NCI-H748 treated with DMSO at 0.1 percent for 48 hours (cell line): ENCODE results near the gene ONECUT3.
"Not testable (repeated sequence)": the region's sequence is repeated elsewhere in the genome, so short reads cannot be mapped to it uniquely, and the experiment has no call there.

ENCODE experiments used
- DNase-seq: peaks from one replicate; lab custom pipeline; 2025; lab: John Stamatoyannopoulos, UW

Gene ONECUT3

DNA sequence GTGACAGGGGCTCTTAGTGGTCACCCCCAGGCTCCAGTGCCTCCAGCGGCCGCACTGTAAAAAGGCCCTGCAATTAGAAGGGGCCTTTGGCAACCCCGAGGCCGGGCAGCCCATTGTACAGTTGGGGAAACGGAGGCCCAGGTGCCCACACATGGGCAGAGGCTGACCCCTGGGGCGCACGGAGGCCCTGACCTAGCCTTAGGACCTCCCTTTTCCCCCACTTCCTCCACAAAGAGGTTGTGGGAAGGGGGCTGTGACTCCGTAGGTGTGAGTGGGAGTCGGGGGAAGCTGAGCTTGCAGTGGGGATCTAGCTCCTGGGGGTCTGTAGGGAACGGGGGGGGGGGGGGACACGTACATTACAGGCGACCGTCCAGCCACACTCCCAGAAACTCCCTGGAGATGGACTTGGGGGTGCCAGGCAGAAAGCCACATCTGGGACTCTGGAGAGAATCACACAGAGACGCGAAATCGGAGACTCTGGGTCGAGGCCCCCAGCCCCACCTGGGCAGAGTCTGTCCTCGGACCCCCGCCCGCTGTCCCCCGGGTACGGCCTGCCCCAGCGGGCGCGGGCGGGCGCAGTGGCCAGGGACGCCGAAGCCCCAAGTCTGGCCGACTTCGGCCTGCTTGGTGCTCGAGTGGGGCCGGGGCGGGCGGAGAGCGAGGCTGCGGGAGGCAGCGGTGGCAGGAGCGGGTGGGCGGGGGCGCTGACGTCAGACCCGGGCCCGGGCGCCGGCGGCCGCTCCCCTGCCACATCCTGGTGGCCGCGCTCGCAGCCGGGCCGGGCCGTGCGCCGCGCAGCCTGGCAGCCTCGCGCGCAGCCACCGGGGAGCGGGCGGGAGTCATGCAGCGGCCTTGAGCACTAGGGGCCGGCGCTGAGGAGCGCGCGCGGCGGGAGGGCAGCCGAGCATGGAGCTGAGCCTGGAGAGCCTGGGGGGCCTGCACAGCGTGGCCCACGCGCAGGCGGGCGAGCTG lies at the start of gene ONECUT3:
TSS of gene ONECUT3 (plus strand) at position 750 of the 972 bp plus-strand sequence. CDS start at position 907, 157 bp downstream.
- DNase-seq, result no peak

DNA sequence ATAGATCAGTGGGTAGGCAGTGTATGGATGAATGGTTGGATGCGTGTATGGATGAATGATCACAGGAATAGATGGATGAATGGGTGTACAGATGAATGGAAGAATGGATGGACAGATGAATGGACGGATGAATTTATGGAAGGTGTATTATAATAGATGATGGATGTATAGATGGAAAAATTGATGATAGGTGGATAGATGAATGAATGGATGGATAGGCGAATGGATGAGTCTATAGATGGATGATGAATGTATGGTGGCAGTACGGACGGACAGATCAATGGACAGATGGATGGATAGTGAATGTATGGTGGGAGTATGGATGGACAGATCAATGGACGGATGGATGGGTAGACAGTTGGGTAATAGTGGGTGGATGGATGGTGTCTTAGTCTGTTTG lies 49.0 kb upstream of the ONECUT3 start:
- no peak for DNase-seq

DNA sequence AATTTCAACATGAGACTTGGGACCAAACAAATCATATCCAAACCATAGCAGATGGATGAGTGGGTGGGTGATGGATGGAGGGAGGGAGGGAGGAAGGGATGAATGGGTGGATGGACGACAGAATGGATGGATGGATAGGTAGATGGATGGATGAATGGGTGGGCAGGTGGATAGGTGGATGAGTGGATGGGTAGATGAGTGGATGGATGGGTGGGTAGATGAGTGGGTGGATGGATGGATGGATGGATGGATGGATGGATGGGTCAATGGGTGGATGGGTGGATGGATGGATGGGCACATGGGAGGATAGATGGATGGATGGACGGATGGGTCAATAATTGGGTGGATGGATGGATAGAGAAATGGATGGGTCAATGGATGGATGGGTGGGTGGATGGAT lies 47.9 kb upstream of the ONECUT3 start:
- no peak for DNase-seq

DNA sequence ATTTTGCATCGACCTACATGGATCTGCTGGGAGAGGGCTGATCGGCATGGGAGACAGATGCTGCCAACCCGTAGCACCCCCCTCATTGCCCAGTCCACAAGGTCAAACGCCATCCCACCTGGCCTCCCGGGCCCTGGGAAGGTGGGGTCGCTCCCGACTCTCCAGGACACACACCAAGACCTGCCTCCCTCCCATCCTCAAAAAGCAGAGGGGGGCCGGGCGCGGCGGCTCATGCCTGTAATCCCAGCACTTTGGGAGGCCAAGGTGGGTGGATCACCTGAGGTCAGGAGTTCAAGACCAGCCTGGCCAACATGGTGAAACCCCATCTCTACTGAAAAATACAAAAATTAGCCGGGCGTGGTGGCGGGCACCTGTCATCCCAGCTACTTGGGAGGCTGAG lies 46.7 kb upstream of the ONECUT3 start:
- DNase-seq, result not testable (repeated sequence)

DNA sequence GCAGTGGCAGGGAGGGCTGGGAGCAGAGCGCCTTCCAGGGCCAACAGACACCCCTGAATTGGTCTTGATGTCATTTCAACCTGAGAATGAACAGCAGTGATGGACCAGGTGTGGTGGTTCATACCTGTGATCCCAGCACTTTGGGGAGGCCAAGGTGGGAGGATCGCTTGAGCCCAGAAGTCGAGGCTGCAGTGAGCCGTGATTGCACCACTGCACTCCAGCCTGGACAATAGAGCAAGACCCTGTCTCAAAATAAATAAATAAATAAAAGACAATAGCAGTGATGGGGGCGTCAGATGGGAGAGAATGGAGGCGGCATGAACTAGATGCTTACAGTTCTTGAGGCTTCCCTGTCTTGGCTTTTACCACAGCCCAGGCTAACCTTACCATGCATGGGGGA lies 46.1 kb upstream of the ONECUT3 start:
- DNase-seq, result no peak

DNA sequence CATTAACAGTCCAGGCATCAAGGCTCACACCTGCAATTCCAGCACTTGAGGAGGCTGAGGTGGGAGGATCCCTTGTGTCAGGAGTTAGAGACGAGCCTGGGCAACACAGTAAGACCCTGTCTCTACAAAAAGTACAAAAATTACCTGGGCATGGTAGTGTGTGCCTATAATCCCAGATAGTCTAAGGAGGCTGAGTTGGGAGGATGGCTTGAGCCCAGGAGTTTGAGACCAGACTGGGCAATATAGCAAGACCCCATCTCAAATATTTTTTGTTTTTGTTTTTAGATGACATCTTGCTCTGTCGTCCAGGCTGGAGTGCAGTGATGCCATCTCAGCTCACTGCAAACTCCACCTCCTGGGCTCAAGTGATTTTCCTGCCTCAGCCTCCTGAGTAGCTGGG lies 40.1 kb upstream of the ONECUT3 start:
- DNase-seq, result no peak

DNA sequence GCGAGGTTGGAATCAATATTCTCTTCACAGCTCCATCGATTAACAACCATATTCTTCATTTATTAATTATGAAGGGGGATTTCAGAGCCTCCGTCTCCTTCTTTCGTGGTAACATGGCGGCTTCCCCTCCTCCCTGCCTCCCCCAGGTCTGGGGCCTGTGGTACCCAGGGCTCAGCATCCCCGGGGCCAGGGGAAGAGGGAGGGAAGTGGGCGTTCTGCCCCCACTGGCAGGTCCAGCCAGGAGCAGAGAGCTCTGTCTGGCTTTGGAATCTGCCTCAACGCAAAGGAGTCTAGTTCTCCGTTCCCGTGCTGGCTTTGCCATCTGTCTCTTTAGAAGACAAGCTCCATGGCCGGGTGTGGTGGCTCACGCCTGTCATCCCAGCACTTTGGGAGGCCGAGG lies 37.8 kb upstream of the ONECUT3 start:
- no peak for DNase-seq

DNA sequence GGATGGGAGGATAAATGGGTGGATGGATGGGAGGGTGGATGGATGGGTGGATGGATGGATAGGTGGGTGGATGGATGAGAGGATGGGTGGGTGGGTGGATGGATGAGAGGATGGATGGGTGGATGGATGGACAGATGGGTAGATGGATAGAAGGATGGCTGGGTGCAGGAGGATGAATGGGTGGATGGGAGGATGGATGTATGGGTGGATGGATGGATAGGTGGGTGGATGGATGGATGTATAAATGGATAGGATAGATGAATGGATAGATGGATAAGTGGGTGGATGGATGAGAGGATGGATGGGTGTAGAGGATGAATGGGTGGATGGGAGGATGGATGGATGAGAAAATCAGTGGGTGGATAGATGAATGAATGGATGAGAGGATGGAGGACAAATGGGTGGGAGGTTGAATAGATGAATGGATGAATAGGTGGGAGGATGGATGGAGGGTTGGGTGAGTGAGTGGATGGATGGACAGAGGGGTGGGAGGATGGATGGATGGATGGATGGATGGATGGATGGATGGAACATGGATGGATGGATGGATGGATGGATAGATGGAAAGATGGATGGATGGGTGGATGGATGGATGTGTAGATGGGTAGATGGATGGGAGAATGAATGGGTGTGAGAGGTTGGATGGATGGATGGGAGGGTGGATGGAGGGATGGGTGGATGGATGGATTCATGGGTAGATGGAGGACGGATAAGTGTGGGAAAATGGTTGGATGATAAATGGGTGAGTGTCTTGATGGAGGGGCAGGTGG lies 35.9 kb upstream of the ONECUT3 start:
- no peak for DNase-seq

DNA sequence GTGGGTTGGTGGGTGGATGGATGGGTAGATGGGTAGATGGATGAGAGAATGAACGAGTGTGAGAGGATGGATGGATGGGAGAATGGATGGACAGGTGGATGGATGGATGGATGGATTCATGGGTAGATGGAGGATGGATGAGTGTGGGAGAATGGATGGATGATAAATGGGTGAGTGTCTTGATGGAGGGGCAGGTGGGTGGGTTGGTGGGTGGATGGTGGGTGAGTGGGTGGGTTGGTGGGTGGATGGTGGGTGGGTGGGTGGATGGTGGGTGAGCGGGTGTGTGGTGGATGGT lies 35.4 kb upstream of the ONECUT3 start:
- DNase-seq, result no peak

DNA sequence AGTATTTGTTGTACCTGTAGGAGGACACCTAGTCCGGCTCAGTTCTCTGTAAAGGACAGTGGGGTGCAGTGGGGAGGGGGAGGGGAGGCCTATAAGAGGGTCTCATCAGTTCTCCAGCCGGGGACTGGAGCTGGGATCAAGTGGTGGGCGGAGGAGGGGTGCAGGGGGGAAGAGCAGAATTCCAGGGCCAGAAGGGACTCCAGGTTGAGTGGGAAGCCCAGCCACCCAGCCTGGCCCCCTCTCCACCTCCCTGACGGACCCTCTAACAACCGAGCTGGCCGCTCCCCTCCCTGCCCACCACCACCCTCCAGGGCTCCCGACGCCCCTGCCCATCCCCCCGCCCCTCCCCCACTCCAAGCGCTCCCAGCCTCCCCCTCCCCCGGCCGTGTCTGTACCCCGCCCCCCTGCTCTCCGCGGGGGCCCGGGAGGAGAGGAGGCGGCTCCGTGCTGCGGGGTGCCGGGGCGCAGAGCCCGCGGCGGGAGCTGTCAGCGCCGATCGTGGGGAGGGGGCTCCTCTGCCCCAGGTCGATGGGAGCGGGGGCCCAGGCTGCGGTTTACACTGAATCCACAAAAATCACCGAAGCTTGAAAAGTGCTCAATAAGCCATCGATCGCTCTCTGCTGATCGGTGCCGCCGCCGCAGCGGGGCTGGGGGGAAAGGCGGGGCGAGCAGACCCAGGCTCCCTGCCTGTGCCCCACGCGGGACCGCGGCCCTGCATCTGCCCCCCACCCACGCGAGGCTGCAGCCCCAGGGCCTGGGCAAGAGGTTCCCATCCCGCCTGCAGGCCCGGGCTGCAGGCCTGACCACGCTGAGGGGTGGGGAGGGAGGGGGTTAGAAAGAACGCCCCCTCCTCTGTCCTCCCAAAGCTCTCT lies 34.6 kb upstream of the ONECUT3 start:
- no peak for DNase-seq

DNA sequence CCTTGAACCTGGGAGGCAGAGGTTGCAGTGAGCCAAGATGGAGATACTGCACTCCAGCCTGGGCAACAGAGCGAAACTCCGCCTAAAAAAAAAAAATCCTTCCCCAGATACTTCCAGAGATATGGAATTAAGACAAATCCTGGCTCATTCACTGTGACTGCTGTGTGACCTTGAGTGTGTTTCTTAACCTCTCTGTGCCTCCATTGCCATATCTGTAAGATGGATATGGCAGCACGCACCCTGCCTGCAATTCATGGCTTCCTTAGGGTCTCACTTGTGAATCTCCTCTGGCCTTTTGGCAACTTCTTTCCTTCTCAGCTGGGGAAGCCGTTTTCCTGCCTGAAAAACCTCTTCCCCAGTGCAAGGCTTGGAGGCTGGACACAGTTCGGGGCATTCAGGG lies 33.8 kb upstream of the ONECUT3 start:
- no peak for DNase-seq

DNA sequence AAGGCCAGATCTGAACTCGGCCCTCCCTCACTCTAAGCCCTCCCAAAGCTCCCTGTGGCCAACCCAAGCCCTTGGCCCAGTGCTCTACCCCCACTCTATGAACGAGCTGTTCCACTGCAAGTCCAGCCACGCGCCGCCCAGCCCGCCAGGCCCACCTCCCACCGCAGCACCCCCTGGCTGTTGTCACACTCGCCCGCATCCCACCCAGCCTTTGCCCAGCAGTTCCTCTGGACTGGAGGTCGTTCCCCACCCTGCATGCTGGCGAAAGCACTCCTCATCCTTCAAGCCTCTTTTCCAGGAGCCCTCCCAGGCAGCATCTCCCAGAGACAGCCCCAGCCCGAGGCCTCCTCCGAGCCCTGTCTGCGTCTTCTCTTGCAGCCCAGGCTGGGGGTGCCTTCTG lies 33.1 kb upstream of the ONECUT3 start:
- DNase-seq, result no peak

DNA sequence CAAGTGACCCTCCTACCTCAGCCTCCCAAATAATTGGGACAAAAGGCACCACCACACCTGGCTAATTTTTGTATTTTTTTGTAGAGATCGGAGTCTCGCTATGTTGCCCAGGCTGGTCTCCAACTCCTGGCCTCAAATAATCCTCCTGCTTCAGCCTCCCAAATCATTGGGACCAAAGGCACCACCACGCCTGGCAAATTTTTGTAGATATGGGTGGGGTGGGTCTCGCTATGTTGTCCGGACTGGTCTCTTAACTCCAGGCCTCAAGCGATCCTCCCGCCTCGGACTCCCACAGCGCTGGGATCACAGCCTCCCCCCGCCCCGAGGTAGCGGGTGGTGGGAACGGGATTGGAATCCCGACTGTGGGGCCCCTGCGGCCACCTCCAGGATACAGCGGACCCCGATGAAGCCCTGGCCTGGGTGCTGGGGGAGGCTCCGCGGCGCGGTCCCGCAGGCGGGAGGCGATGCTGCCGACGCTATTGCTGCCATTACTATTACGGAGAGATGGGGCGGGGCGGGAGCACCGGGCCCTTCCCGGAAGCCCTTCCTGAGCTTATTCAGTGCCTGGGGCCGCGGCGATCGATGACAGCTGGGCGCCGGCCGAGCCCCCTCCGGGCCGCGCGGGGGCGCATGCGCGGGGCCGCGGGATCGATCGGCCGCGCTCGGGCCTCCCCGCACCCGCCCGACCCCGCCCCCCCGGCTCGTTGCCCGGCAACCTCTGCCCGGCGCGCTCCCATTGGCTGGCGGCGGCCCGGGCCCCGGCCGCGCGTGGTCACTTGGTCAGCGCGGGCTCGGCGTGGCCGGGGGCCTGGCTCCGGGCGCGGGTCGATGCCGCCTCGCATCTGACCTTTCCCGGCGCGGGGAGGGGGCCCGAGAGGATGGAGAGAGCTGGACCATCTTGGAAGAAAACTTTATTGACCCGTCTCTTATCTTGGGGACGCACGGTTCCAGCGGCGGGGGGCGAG lies 27.9 kb upstream of the ONECUT3 start:
- DNase-seq, result peak; percentile 16

DNA sequence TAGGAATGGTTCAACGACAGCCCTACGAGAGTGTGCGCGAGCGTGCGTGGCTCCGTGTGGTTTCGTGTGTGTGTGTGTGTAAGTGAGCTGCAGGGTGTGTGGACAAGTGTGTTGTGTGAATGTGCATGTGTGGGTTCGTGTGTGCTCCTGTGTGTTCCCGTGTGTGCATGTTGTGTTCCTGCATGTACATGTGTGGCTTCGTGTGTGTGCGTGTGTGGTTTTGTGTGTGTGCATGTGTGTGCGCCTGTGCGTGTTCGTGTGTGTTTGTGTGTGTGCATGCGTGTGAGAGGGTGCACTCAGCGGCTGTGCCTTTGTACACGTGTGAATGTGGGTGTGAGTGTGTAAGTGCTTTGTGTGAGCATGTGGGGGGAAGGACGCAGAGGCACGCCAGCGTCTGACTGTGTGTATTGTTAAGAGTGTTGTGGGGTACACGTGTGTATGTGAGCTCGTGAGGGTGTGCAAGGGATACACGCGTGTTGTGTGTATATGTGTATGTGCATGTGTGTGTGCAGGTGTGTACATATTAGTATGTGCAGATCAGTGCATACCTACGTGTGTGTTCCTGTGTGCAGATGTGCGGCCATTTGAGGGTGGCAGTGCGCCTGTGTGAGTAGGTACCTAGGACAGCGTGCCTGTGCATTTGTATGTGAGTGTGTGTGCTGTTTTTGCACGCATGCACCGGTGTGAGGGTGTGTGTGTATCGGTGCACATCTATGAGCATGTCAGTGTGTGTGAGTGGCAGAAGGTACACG lies 24.3 kb upstream of the ONECUT3 start:
- no peak for DNase-seq

DNA sequence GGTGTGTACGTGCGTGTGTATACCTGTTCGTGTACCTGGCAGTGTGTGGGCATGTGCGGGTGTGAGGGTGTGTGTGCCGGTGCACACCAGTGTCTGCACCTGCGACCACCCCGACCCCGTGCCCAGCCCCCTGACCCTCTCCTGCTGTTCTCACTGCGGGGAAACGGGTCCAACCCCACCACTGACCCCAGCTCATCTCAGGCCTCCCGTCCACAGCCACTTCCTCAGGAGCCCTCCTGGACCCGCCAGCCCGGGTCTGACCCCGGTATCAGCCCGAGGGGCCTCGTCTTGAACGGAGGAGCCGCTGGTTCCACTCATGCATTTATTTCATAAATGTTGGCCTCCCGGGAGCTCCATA lies 23.8 kb upstream of the ONECUT3 start:
- no peak for DNase-seq

DNA sequence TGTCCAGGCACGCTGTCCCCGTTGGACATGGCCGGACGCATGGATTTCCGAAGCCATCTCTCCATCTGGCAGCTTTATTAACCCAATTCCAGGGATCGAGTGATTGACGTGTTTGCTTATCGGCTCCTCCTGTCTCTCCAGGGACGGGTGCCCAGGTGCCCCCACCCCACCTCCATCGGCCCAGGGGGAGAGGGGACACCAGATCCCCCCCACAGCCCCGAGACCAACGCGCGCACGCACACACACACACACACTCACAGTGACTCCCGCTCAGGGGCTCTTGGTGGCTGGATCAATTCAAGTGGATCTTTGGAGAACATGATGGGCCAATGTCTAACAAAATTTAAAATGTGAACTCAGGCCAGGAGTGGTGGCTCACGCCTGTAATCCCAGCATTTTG lies 23.1 kb upstream of the ONECUT3 start:
- DNase-seq, result no peak

DNA sequence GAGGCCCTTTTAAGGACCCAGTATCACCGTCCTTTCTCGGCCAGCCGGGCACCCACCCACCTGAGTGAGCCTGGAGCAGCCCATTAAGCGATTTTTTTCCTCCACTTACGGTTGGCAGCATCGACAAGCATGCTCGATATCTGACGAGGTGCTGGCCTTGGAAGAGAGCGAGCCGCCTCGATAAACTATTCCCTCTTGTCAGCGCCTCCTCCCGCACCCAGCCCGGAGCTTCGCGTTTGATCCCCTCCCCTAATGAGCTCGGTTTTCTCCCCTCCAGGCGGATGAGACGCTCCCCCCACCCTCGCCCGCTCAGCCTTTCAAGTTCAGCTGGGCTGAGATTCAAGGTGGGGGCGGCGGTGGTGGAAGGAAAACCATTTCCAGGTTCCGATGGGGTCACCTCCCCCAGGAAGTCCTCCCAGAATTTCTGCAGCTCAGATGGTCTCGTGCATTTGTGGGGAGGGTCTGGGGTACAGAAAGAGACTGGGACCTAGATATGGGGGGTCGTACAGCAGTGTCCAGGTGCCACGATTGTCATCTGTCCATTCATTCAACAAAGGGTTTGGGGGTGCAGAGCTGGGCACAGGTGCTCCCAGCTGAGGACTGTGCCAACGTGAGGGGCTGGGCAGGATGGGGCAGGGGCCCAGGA lies 18.9 kb upstream of the ONECUT3 start:
- no peak for DNase-seq

DNA sequence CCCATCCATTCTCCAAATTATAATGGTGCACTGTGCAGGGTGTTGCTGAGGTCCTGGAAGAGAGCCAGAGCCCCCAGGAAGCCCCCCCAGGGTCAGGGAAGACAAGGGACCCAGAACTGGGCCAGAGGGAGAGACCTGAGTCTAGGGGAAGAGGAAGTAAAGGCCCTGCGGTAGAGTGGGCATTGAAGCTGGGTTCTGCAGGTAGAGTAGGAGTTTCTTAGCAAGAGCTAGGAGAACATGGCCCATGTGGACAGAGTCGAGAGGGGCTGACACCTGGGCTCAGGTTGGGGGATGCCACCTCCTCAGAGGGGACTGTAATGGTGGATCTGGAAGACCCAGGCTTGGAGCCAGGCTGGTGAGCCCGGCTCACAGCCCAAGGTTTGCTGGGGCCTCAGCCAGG lies 17.0 kb upstream of the ONECUT3 start:
- DNase-seq, result no peak

DNA sequence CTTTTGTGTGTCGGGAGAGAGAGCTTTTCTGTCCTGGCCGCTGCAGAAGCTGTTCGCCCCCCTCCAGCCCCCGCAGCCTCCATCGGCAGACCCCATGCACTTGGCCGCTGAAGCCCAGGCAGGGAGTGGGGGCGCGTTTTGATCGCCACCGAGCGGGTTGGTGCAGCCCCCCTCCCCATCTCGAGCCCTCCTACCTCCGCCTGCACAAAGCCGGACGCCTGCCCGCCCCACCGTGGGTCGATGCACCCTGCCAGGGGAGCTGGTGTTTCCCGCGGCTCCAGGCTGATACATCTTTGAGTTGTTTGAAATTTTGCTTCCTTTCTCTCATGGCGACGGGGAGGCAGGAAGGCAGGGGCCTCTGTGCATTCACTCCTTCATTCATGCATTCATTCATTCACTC lies 16.4 kb upstream of the ONECUT3 start:
- DNase-seq, result no peak
